K562 (cell line): ENCODE results near the gene FADS1. TPM values are rescaled to one million over a fixed set of nuclear protein-coding genes. Genes with fewer than 3 reads are reported as not detected.
A peak's percentile ranks its signal among the peaks of the same experiment; 100 is the strongest.

Experiments used
- ATAC-seq: fragments of 200-7000 bp; cut with Tn5 transposase; 3 replicates; pipeline ENCODE4 v1.9.1; 2020; ENCODE audit warnings: moderate library complexity
- BruUV-seq: library from RNA; stranded (reverse); fragments of 400-500 nt; replicated peaks from 2 replicates; lab custom pipeline; 2021; lab: Mats Ljungman, UMichigan
- CTCF ChIA-PET: fragments of 300-600 bp; formaldehyde crosslinking; extraction: SDS; loops from one replicate; lab custom pipeline; 2021; ENCODE audit warnings: low intra/inter-chr PET ratio; lab: Yijun Ruan, JAX
- POLR2A ChIA-PET: fragments of 300-600, 350-650 bp; sonication (Branson Sonifier 250); formaldehyde crosslinking; extraction: SDS; loops from one replicate; lab custom pipeline; 2021; ENCODE audit warnings: antibody characterized with exemption, inconsistent platforms; lab: Yijun Ruan, JAX
- DNase-seq, 4 experiments: peaks; one replicate each; pipeline versions ENCODE4 v3.0.0 to v3.0.0-alpha.2; 2011 to 2018; ENCODE audit warnings: low spot score in 3 of 4, mixed read lengths in 3 of 4; ENCODE audit errors: extremely low read depth in 1 of 4
- FAIRE-seq: peaks from 2 replicates; lab custom pipeline; 2011; peaks lifted over from hg19 to GRCh38; lab: Jason Lieb, UNC
- H2AFZ ChIP-seq: 2 replicates; pipeline ENCODE4 v1.6.0; 2011; ENCODE audit warnings: low read depth, low read length, control low read depth, inconsistent platforms
- H3K27ac ChIP-seq: fragments of 200-600 bp; 3 replicates; pipeline ENCODE4 v1.8.0; 2011; ENCODE audit warnings: low read depth, mild to moderate bottlenecking, control low read depth, inconsistent platforms, low read length, moderate library complexity, mixed read lengths; ENCODE audit errors: extremely low read depth
- H3K27me3 ChIP-seq, 2 experiments: fragments of 300-600 bp in 1 of 2; 2 replicates in 1 of 2; 3 replicates in 1 of 2; pipeline versions ENCODE4 v1.6.0 to v1.8.0; 2011; ENCODE audit warnings: inconsistent platforms in 2 of 2, low read length in 2 of 2, mild to moderate bottlenecking in 1 of 2, mixed read lengths in 1 of 2, moderate library complexity in 1 of 2; ENCODE audit not compliant: control insufficient read depth in 2 of 2, insufficient read depth in 2 of 2
- H3K36me3 ChIP-seq: fragments of 300-600 bp; 3 replicates; pipeline ENCODE4 v1.8.0; 2011; ENCODE audit warnings: mild to moderate bottlenecking, low read length, inconsistent platforms; ENCODE audit not compliant: control insufficient read depth, insufficient read depth
- H3K4me1 ChIP-seq, 2 experiments: fragments of 200-600 bp in 1 of 2; replicated peaks in 1 of 2; 2 replicates in 1 of 2; 3 replicates in 1 of 2; pipeline versions ENCODE4 v1.5.1 to v1.8.0; 2011; ENCODE audit warnings: inconsistent platforms in 2 of 2, low read length in 2 of 2, mild to moderate bottlenecking in 1 of 2, mixed read lengths in 1 of 2, moderate library complexity in 1 of 2; ENCODE audit not compliant: control insufficient read depth in 2 of 2, insufficient read depth in 2 of 2
- H3K4me2 ChIP-seq: 2 replicates; pipeline ENCODE4 v1.6.1; 2011; ENCODE audit warnings: low read length, control low read depth, inconsistent platforms, mixed read lengths; ENCODE audit not compliant: insufficient read depth
- H3K4me3 ChIP-seq: fragments of 200-600 bp; sonication (generic), shearing (Covaris generic); 2 replicates; pipeline ENCODE4 v1.5.1; 2016; ENCODE audit warnings: control low read depth, inconsistent platforms
- H3K79me2 ChIP-seq: fragments of 200-600 bp; 3 replicates; pipeline ENCODE4 v1.8.0; 2011; ENCODE audit warnings: low read length, inconsistent platforms; ENCODE audit not compliant: control insufficient read depth, insufficient read depth
- H3K9ac ChIP-seq, 2 experiments: 2 replicates each; pipeline versions ENCODE4 v1.6.0 to v1.6.1; 2011; ENCODE audit warnings: low read depth in 2 of 2, low read length in 2 of 2, control low read depth in 1 of 2, inconsistent platforms in 1 of 2, mild to moderate bottlenecking in 1 of 2, mixed read lengths in 1 of 2; ENCODE audit not compliant: insufficient read depth in 1 of 2
- H3K9me1 ChIP-seq: one replicate; pipeline ENCODE4 v1.6.0; 2011; ENCODE audit warnings: inconsistent platforms, mild to moderate bottlenecking, low read length, moderate library complexity; ENCODE audit not compliant: control insufficient read depth, insufficient read depth
- H3K9me3 ChIP-seq: replicated peaks from 2 replicates; pipeline ENCODE4 v1.5.1; 2011; ENCODE audit warnings: low read depth, low read length, inconsistent platforms; ENCODE audit not compliant: control insufficient read depth, insufficient read depth
- H4K20me1 ChIP-seq: replicated peaks from 2 replicates; pipeline ENCODE4 v1.6.1; 2011; ENCODE audit warnings: low read length, inconsistent platforms, mixed read lengths; ENCODE audit not compliant: control insufficient read depth, insufficient read depth
- POLR2AphosphoS5 ChIP-seq: IDR thresholded peaks from 2 replicates; pipeline ENCODE4 v1.6.1; 2011; ENCODE audit warnings: mild to moderate bottlenecking, low read depth, low read length, moderate library complexity; ENCODE audit not compliant: control insufficient read depth, insufficient read depth
- PRPF4 ChIP-seq: fragments of 200-400 bp; formaldehyde crosslinking; IDR thresholded peaks from one replicate; pipeline ENCODE4 v1.6.1; 2017; ENCODE audit warnings: low read length, low read depth, mild to moderate bottlenecking; ENCODE audit not compliant: insufficient read depth, poor library complexity, severe bottlenecking
- SRF ChIP-seq, 2 experiments: fragments of 250-450, 450-650 bp in 1 of 2; sonication (Bioruptor Pico) in 1 of 2; sonication (generic) in 1 of 2; formaldehyde crosslinking; IDR thresholded peaks; 2 replicates each; pipeline versions ENCODE4 v1.5.0 to v1.5.1; 2020 to 2022; ENCODE audit warnings: mild to moderate bottlenecking in 1 of 2, missing genetic modification reagents in 1 of 2
- STAT5A ChIP-seq: IDR thresholded peaks from 2 replicates; pipeline ENCODE4 v1.6.1; 2012; ENCODE audit warnings: low read length, inconsistent platforms, borderline replicate concordance
- SUPT5H ChIP-seq: fragments of 450-650 bp; IDR thresholded peaks from 2 replicates; pipeline ENCODE4 v1.6.1; 2016
- U2AF1 ChIP-seq: fragments of 200-400 bp; formaldehyde crosslinking; optimal IDR thresholded peaks from 2 replicates; pipeline ENCODE3; 2017; ENCODE audit warnings: mild to moderate bottlenecking, low read depth, low read length, moderate library complexity
- ZNF277 ChIP-seq: fragments of 250-450 bp; sonication (Bioruptor Pico); IDR thresholded peaks from 2 replicates; pipeline ENCODE4 v1.8.0; 2022; ENCODE audit warnings: inconsistent platforms, mild to moderate bottlenecking, moderate library complexity, borderline replicate concordance
- ZNF644 ChIP-seq: fragments of 200-800 bp; sonication (Bioruptor generic); IDR thresholded peaks from 2 replicates; pipeline ENCODE4 v1.6.1; 2016; ENCODE audit warnings: low read depth, missing genetic modification characterization, missing compliant biosample characterization
- WGBS: fragments of 100-300 bp; shearing (Covaris generic); methylation state at CpG from one replicate; pipeline ENCODE4 v1.1.6; 2016; ENCODE audit warnings: low coverage, mixed read lengths; ENCODE audit not compliant: insufficient coverage; ENCODE audit errors: missing lambda C conversion rate; 5-methylcytosine and 5-hydroxymethylcytosine counted together
- in situ Hi-C: fragments of 300-500 bp; cut with MboI; formaldehyde crosslinking; loops from 4 replicates; pipeline ENCODE4 v1.15.0; 2018; ENCODE audit warnings: inconsistent platforms, mixed read lengths
- intact Hi-C: fragments of 100-400 bp; cut with micrococcal nuclease; formaldehyde crosslinking; loops from 2 replicates; pipeline ENCODE4 v1.14.2; 2022
- polyA plus RNA-seq, 8 experiments: library from polyadenylated mRNA; depleted of rRNA in 4 of 8; stranded (reverse) in 5 of 8; unstranded in 3 of 8; fragments of >200 nt; fragmentation: Nextera tagmentation in 2 of 8; fragmentation: Illumina TruSeq in 1 of 8; extraction: Ambion mirVana in 2 of 8; extraction: Trizol in 1 of 8; gene quantifications; 2 replicates each; pipeline versions ENCODE4 v1.2.1 to v1.2.3, GENCODE V29; 2011 to 2014; ENCODE audit warnings: inconsistent platforms in 1 of 8, missing spikeins in 1 of 8
- total RNA-seq, 7 experiments: library from RNA; depleted of rRNA in 6 of 7; stranded (reverse); fragments of >200 nt in 6 of 7; fragmentation: Illumina TruSeq in 2 of 7; extraction: Trizol in 2 of 7; gene quantifications; 2 replicates each; pipeline versions ENCODE4 v1.2.1 to v1.2.3, GENCODE V29; 2011 to 2021; ENCODE audit warnings: low replicate concordance in 1 of 7
- TF ChIP-seq, protein P1 (sequence below): fragments of 250-450 bp; sonication (Bioruptor Pico); IDR thresholded peaks from 2 replicates; pipeline ENCODE4 v1.5.0; 2021; ENCODE audit warnings: mild to moderate bottlenecking, moderate library complexity
- TF ChIP-seq, protein P2 (sequence below): IDR thresholded peaks from 2 replicates; pipeline ENCODE4 v1.6.1; 2016; ENCODE audit warnings: missing genetic modification characterization, missing compliant biosample characterization
- TF ChIP-seq, protein P3 (sequence below), 2 experiments: fragments of 200-800 bp in 1 of 2; sonication (Bioruptor generic) in 1 of 2; sonication (generic) in 1 of 2; formaldehyde crosslinking in 1 of 2; IDR thresholded peaks in 1 of 2; conservative IDR thresholded peaks in 1 of 2; 2 replicates each; pipeline versions ENCODE4 v1.5.0 to v1.6.1; 2016 to 2020; ENCODE audit warnings: missing compliant biosample characterization in 1 of 2, missing genetic modification characterization in 1 of 2, missing genetic modification reagents in 1 of 2

Gene FADS1
- total and polyA plus RNA-seq, 9 of the 15 experiments (the other 6 are each of a cell fraction or from before 2014, with no cell fraction given), result 110 to 864 (median 364) TPM

GRCh38 chr11:61838921-61839320, 22.1 kb upstream of the FADS1 start:
- DNase-seq (no peak), ATAC-seq (no peak), FAIRE-seq (no peak)
- WGBS, result 100% methylated on average over 8 of the region's 10 CpGs
- Histone ChIP-seq H2AFZ (no peak overlapping the region), H4K20me1 (no peaks in the 10 kb centered on the region), H3K27ac (peak overlapping the region; percentile 19; the same call in 1 of the 3 replicates), H3K9ac (peak overlapping the region in 1 of 2 experiments; percentile 81; a peak in 2 of 4 replicates), H3K36me3 (peaks cover 18% of the 10 kb centered on the region), H3K27me3 (no peaks in the 10 kb centered on the region), H3K79me2 (peaks cover 27% of the 10 kb centered on the region; the same call in 2 of the 3 replicates), H3K4me3 (no peak overlapping the region), H3K4me1 (peaks cover 73 to 75% of the 10 kb centered on the region in 2 experiments), H3K9me3 (no peaks in the 10 kb centered on the region), H3K4me2 (no peak overlapping the region), H3K9me1 (peaks cover 10% of the 10 kb centered on the region)
- no TSS peak for BruUV-seq
- in situ Hi-C loops (no loop called here), intact Hi-C loops (no loop called here)
- CTCF ChIA-PET, result no interaction called here
- TF ChIP-seq, protein P1, sequence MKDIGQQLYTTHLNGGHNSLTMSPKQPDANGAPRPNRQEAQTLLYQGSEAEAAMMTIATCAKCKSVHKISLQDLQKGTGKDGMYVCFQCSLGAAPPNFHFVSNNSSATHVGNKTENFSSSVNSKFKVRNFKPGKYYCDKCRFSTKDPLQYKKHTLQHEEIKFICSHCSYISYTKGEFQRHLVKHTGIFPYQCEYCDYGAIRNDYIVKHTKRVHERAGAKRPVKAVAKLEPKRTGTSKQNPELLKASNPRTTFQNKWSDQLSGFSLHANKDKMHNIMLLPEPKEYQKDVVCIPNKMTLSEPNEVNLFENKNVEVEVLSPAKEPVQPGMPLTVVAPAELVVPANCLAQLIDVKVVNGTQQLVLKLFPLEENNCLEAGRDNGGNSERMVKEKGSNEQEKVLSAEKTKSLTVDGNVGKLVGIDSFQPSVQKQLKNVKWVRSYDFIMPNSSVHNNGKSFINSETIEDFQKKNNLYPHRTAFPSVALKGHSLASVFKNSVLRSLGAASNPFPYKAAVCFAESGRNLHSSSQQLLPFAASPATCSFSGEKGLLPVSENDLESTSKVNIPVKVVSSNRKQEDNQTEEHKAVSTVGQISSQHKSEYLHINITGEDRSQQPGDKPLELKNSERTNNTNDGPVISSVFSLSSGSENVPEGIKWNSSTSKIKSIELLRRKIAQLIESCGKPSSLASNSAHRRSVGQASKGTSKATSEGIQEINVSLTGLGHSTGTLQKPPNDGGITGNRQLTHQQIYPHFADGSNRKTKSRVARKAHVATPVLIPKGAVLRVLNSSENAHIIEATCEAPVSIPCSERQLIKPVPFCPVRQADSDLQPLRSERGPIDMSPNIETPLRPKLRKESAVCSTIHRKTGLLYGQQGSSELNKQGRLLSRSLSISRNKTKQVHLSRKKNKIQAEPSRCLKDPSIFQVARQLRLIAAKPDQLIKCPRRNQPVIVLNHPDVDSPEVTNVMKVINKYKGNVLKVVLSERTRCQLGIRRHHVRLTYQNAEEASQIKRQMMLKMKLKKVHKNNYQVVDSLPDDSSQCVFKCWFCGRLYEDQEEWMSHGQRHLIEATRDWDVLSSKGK (CRISPR knock-in tag), result no peak
- TF ChIP-seq PRPF4, result no peak
- TF ChIP-seq ZNF644 (tag), result no peak
- TF ChIP-seq ZNF277, result no peak
- no peak for TF ChIP-seq U2AF1
- no peak for TF ChIP-seq STAT5A
- TF ChIP-seq, protein P2, sequence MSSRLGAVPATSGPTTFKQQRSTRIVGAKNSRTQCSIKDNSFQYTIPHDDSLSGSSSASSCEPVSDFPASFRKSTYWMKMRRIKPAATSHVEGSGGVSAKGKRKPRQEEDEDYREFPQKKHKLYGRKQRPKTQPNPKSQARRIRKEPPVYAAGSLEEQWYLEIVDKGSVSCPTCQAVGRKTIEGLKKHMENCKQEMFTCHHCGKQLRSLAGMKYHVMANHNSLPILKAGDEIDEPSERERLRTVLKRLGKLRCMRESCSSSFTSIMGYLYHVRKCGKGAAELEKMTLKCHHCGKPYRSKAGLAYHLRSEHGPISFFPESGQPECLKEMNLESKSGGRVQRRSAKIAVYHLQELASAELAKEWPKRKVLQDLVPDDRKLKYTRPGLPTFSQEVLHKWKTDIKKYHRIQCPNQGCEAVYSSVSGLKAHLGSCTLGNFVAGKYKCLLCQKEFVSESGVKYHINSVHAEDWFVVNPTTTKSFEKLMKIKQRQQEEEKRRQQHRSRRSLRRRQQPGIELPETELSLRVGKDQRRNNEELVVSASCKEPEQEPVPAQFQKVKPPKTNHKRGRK (tag), result no peak
- no peak for TF ChIP-seq SUPT5H
- no peak for TF ChIP-seq POLR2AphosphoS5
- TF ChIP-seq SRF (CRISPR knock-in tag; IDR thresholded peaks at IDR 0.05), result no peak
- TF ChIP-seq, protein P3, sequence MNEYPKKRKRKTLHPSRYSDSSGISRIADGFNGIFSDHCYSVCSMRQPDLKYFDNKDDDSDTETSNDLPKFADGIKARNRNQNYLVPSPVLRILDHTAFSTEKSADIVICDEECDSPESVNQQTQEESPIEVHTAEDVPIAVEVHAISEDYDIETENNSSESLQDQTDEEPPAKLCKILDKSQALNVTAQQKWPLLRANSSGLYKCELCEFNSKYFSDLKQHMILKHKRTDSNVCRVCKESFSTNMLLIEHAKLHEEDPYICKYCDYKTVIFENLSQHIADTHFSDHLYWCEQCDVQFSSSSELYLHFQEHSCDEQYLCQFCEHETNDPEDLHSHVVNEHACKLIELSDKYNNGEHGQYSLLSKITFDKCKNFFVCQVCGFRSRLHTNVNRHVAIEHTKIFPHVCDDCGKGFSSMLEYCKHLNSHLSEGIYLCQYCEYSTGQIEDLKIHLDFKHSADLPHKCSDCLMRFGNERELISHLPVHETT (CRISPR knock-in tag; conservative IDR thresholded peaks at IDR 0.05 in 1 of 2, IDR thresholded peaks at IDR 0.05 in 1 of 2), result no peak
- POLR2A ChIA-PET, result interaction anchor here (0.6 kb wide), 1 partner anchor 18 kb away, joined by 3 read pairs; no protein-coding TSS in a partner anchor
